Endothelial cell of umbilical vein (primary cell): ENCODE data around the gene AMIGO3. TPM values are rescaled to one million over a fixed set of nuclear protein-coding genes. Genes with fewer than 3 reads are reported as not detected.

Experiments
- BruUV-seq: library from RNA; stranded (reverse); fragments of 400-500 nt; replicated peaks from 2 replicates; lab custom pipeline; 2021; lab: Mats Ljungman, UMichigan
- CTCF ChIA-PET: fragments of 300-600, 350-600 bp; sonication (Branson Sonifier 250); formaldehyde crosslinking; loops from one replicate; lab custom pipeline; 2021; ENCODE audit warnings: antibody characterized with exemption, inconsistent platforms; lab: Charles Lee
- POLR2A ChIA-PET: fragments of 300-600, 350-600 bp; sonication (Branson Sonifier 250); formaldehyde crosslinking; loops from one replicate; lab custom pipeline; 2021; ENCODE audit warnings: antibody characterized with exemption, inconsistent platforms; lab: Charles Lee
- DNase-seq: peaks from one replicate; pipeline ENCODE4 v3.0.0-alpha.2; 2011; ENCODE audit warnings: low read depth, low spot score
- FAIRE-seq: peaks from 2 replicates; lab custom pipeline; 2011; peaks lifted over from hg19 to GRCh38; lab: Jason Lieb, UNC
- H2AFZ ChIP-seq: 2 replicates; pipeline ENCODE4 v1.6.0; 2012; ENCODE audit warnings: low read depth, low read length, control low read depth, inconsistent platforms
- H3K27ac ChIP-seq: 2 replicates; pipeline ENCODE4 v1.5.1; 2011; ENCODE audit warnings: low read depth, mild to moderate bottlenecking, control low read depth, low read length, moderate library complexity; ENCODE audit not compliant: insufficient read depth
- H3K27me3 ChIP-seq, 2 experiments: 2 replicates each; pipeline versions ENCODE4 v1.6.0 to v1.6.1; 2011; ENCODE audit warnings: low read length in 2 of 2, mixed read lengths in 1 of 2; ENCODE audit not compliant: control insufficient read depth in 2 of 2, insufficient read depth in 2 of 2
- H3K36me3 ChIP-seq, 2 experiments: 2 replicates in 1 of 2; 3 replicates in 1 of 2; pipeline ENCODE4 v1.5.1; 2011; ENCODE audit warnings: low read length in 2 of 2, mild to moderate bottlenecking in 1 of 2, moderate library complexity in 1 of 2; ENCODE audit not compliant: control insufficient read depth in 2 of 2, insufficient read depth in 2 of 2; ENCODE audit errors: extremely low read depth in 1 of 2
- H3K4me1 ChIP-seq: 3 replicates; pipeline ENCODE4 v1.5.1; 2011; ENCODE audit warnings: mild to moderate bottlenecking, low read length; ENCODE audit not compliant: control insufficient read depth, insufficient read depth; ENCODE audit errors: extremely low read depth
- H3K4me2 ChIP-seq: 2 replicates; pipeline ENCODE4 v1.6.1; 2011; ENCODE audit warnings: low read length, control low read depth, mixed read lengths; ENCODE audit not compliant: insufficient read depth
- H3K4me3 ChIP-seq, 3 experiments: fragments of 200-600 bp in 1 of 3; sonication (generic), shearing (Covaris generic) in 1 of 3; replicated peaks in 1 of 3; 2 replicates each; pipeline ENCODE4 v1.5.1; 2011 to 2016; ENCODE audit warnings: control low read depth in 3 of 3, low read length in 3 of 3, mild to moderate bottlenecking in 2 of 3, inconsistent platforms in 1 of 3, low read depth in 1 of 3, moderate library complexity in 1 of 3; ENCODE audit not compliant: insufficient read depth in 1 of 3
- H3K79me2 ChIP-seq: 2 replicates; pipeline ENCODE4 v1.6.0; 2012; ENCODE audit warnings: low read length, inconsistent platforms; ENCODE audit not compliant: control insufficient read depth, insufficient read depth
- H3K9ac ChIP-seq: replicated peaks from 2 replicates; pipeline ENCODE3; 2011; ENCODE audit warnings: low read length, control low read depth; ENCODE audit not compliant: insufficient read depth; ENCODE audit errors: extremely low read depth
- H3K9me1 ChIP-seq: replicated peaks from 3 replicates; pipeline ENCODE4 v1.6.0; 2011; ENCODE audit warnings: mild to moderate bottlenecking, low read length; ENCODE audit not compliant: control insufficient read depth, insufficient read depth; ENCODE audit errors: extremely low read depth
- H3K9me3 ChIP-seq: replicated peaks from 2 replicates; pipeline ENCODE4 v1.5.1; 2012; ENCODE audit warnings: low read length, inconsistent platforms; ENCODE audit not compliant: control insufficient read depth, insufficient read depth
- H4K20me1 ChIP-seq: replicated peaks from 2 replicates; pipeline ENCODE3; 2011; ENCODE audit warnings: mild to moderate bottlenecking, low read length; ENCODE audit not compliant: control insufficient read depth, insufficient read depth; ENCODE audit errors: extremely low read depth
- CTCF ChIP-seq, 2 donors: IDR thresholded peaks; 1 replicate in 1 of 2; 2 replicates in 1 of 2; pipeline ENCODE4 v1.5.1; 2011; ENCODE audit warnings: low read length in 2 of 2, mild to moderate bottlenecking in 2 of 2, moderate library complexity in 2 of 2, control low read depth in 1 of 2, inconsistent platforms in 1 of 2, low read depth in 1 of 2; ENCODE audit not compliant: insufficient read depth in 1 of 2; ENCODE audit errors: extremely low read depth in 1 of 2
- EZH2 ChIP-seq: IDR thresholded peaks from 2 replicates; pipeline ENCODE4 v1.6.1; 2012; ENCODE audit warnings: borderline replicate concordance, low read depth, mild to moderate bottlenecking, moderate library complexity, low read length, inconsistent platforms; ENCODE audit not compliant: severe bottlenecking
- FOS ChIP-seq: IDR thresholded peaks from 2 replicates; pipeline ENCODE4 v1.6.1; 2011; ENCODE audit warnings: mild to moderate bottlenecking, low read length, moderate library complexity, borderline replicate concordance; ENCODE audit not compliant: insufficient read depth
- GATA2 ChIP-seq: IDR thresholded peaks from 2 replicates; pipeline ENCODE4 v1.7.0; 2011; ENCODE audit warnings: low read depth, mild to moderate bottlenecking, moderate library complexity, mixed read lengths, low read length; ENCODE audit not compliant: insufficient read length, insufficient read depth
- JUN ChIP-seq: IDR thresholded peaks from 2 replicates; pipeline ENCODE4 v1.6.1; 2011; ENCODE audit warnings: borderline replicate concordance, low read depth; ENCODE audit not compliant: insufficient read length, insufficient read depth
- MAX ChIP-seq: IDR thresholded peaks from 2 replicates; pipeline ENCODE4 v1.6.1; 2011; ENCODE audit not compliant: insufficient read depth, insufficient read length
- MYC ChIP-seq: IDR thresholded peaks from one replicate; pipeline ENCODE4 v1.6.1; 2011; ENCODE audit warnings: mild to moderate bottlenecking, low read depth, low read length
- POLR2A ChIP-seq: IDR thresholded peaks from 2 replicates; pipeline ENCODE4 v1.6.1; 2012; ENCODE audit warnings: low read depth, mild to moderate bottlenecking, control low read depth, low read length
- POLR2AphosphoS5 ChIP-seq: IDR thresholded peaks from 2 replicates; pipeline ENCODE4 v1.6.1; 2012; ENCODE audit warnings: low read depth, mild to moderate bottlenecking, control low read depth, low read length, moderate library complexity; ENCODE audit not compliant: insufficient read depth
- dilution Hi-C: fragments of 300-500 bp; cut with MboI; formaldehyde crosslinking; loops from one replicate; pipeline ENCODE4 v1.15.0; 2019; ENCODE audit warnings: low sequenced_read_pairs; ENCODE audit not compliant: extremely low pct_ligation_motif_present
- intact Hi-C: fragments of 100-400 bp; cut with micrococcal nuclease; formaldehyde crosslinking; loops from one replicate; pipeline ENCODE4 v1.10.0; 2022
- polyA plus RNA-seq, 4 experiments: library from polyadenylated mRNA; depleted of rRNA in 3 of 4; stranded (reverse) in 3 of 4; unstranded in 1 of 4; fragments of >200 nt; gene quantifications; 2 replicates each; pipeline versions ENCODE4 v1.2.1 to v1.2.3, GENCODE V29; 2011 to 2012; ENCODE audit warnings: missing spikeins in 1 of 4
- total RNA-seq: library from RNA; stranded (reverse); gene quantifications from 2 replicates; pipeline ENCODE4 v1.2.3, GENCODE V29; 2021

Gene AMIGO3
- total and polyA plus RNA-seq, 2 donors (not counting 3 experiments of a cell fraction or from before 2014, with no cell fraction given): 0.21 TPM; not detected in 1

GRCh38 chr3:49717959-49718857 lies 1.3 kb downstream of the AMIGO3 start:
- TF ChIP-seq GATA2: no peak
- TF ChIP-seq POLR2AphosphoS5: no peak
- TF ChIP-seq JUN: no peak
- no peak for TF ChIP-seq POLR2A
- no peak for TF ChIP-seq CTCF (IDR thresholded peaks at IDR 0.05; ENCODE audit: extremely low read depth in 1 of 2, insufficient read depth in 1 of 2, low read depth in 1 of 2, low read length in 2 of 2)
- no peak for TF ChIP-seq EZH2
- no peak for TF ChIP-seq MYC
- TF ChIP-seq MAX: no peak
- no peak for TF ChIP-seq FOS
- peaks cover 3 to 17% of the 10 kb centered on the region in 2 experiments for H3K36me3 ChIP-seq
- intact Hi-C loops (loop anchor here (2.0 kb wide), 3 partner anchors 85 to 189 kb away; partner anchors contain the start of gene INKA1), dilution Hi-C loops (no loop called here)
- H3K9ac ChIP-seq: no peak overlapping the region
- peaks cover 9% of the 10 kb centered on the region for H3K79me2 ChIP-seq
- CTCF ChIA-PET: interaction anchor here (0.7 to 2.5 kb wide), 11 partner anchors 10 to 179 kb away, joined by 3 to 14 read pairs (median 6); partner anchors contain the start of gene INKA1
- POLR2A ChIA-PET: no interaction called here
- no TSS peak for BruUV-seq
- H3K27ac ChIP-seq: no peak overlapping the region
- H3K9me1 ChIP-seq: no peaks in the 10 kb centered on the region
- DNase-seq (no peak), FAIRE-seq (no peak)
- no peak overlapping the region for H3K4me2 ChIP-seq
- H2AFZ ChIP-seq: no peak overlapping the region
- H3K4me1 ChIP-seq: peaks cover 12% of the 10 kb centered on the region
- H3K27me3 ChIP-seq: no peaks in the 10 kb centered on the region
- no peaks in the 10 kb centered on the region for H3K9me3 ChIP-seq
- no peak overlapping the region for H3K4me3 ChIP-seq
- H4K20me1 ChIP-seq: no peaks in the 10 kb centered on the region
